Keratinocyte (primary cell): ENCODE data around the gene OR1J1. TPM values are rescaled to one million over a fixed set of nuclear protein-coding genes. Genes with fewer than 3 reads are reported as not detected.

Experiments
- DNase-seq: peaks from one replicate; pipeline ENCODE4 v3.0.0-alpha.2; 2011; ENCODE audit warnings: low read depth, missing footprints, low spot score
- FAIRE-seq: peaks from 2 replicates; lab custom pipeline; 2011; peaks lifted over from hg19 to GRCh38; lab: Jason Lieb, UNC
- H2AFZ ChIP-seq: 2 replicates; pipeline ENCODE4 v1.6.0; 2012; ENCODE audit warnings: low read length, control low read depth, inconsistent platforms; ENCODE audit not compliant: control insufficient read depth
- H3K27ac ChIP-seq: 2 replicates; pipeline ENCODE4 v1.5.1; 2011; ENCODE audit warnings: low read length; ENCODE audit not compliant: control insufficient read depth, insufficient read depth
- H3K27me3 ChIP-seq: 3 replicates; pipeline ENCODE4 v1.6.0; 2011; ENCODE audit warnings: low read length; ENCODE audit not compliant: control insufficient read depth, insufficient read depth; ENCODE audit errors: extremely low read depth
- H3K36me3 ChIP-seq, 2 experiments: 2 replicates in 1 of 2; 3 replicates in 1 of 2; pipeline ENCODE4 v1.5.1; 2011; ENCODE audit warnings: low read length in 2 of 2, mild to moderate bottlenecking in 1 of 2; ENCODE audit not compliant: control insufficient read depth in 2 of 2, insufficient read depth in 2 of 2; ENCODE audit errors: extremely low read depth in 1 of 2
- H3K4me1 ChIP-seq: 3 replicates; pipeline ENCODE4 v1.5.1; 2011; ENCODE audit warnings: low read length; ENCODE audit not compliant: control insufficient read depth, insufficient read depth; ENCODE audit errors: extremely low read depth
- H3K4me2 ChIP-seq: 3 replicates; pipeline ENCODE4 v1.6.0; 2011; ENCODE audit warnings: low read depth, low read length; ENCODE audit not compliant: control insufficient read depth, insufficient read depth; ENCODE audit errors: extremely low read depth
- H3K4me3 ChIP-seq, 3 experiments: fragments of 200-600 bp in 1 of 3; sonication (generic) in 1 of 3; 2 replicates in 2 of 3; 3 replicates in 1 of 3; pipeline ENCODE4 v1.5.1; 2011 to 2016; ENCODE audit warnings: low read length in 3 of 3, mild to moderate bottlenecking in 3 of 3, control low read depth in 2 of 3, inconsistent platforms in 1 of 3, low read depth in 1 of 3, mixed read lengths in 1 of 3, mixed run types in 1 of 3, moderate library complexity in 1 of 3; ENCODE audit not compliant: control insufficient read depth in 2 of 3, insufficient read depth in 2 of 3; ENCODE audit errors: extremely low read depth in 1 of 3
- H3K79me2 ChIP-seq: 2 replicates; pipeline ENCODE4 v1.6.0; 2012; ENCODE audit warnings: low read length; ENCODE audit not compliant: control insufficient read depth, insufficient read depth
- H3K9ac ChIP-seq: 3 replicates; pipeline ENCODE4 v1.6.0; 2011; ENCODE audit warnings: low read length; ENCODE audit not compliant: control insufficient read depth, insufficient read depth; ENCODE audit errors: extremely low read depth
- H3K9me1 ChIP-seq: 3 replicates; pipeline ENCODE4 v1.6.0; 2011; ENCODE audit warnings: low read length; ENCODE audit not compliant: control insufficient read depth, insufficient read depth; ENCODE audit errors: extremely low read depth
- H3K9me3 ChIP-seq: 2 replicates; pipeline ENCODE4 v1.5.1; 2012; ENCODE audit warnings: low read depth, low read length; ENCODE audit not compliant: control insufficient read depth
- H4K20me1 ChIP-seq: 3 replicates; pipeline ENCODE4 v1.6.0; 2011; ENCODE audit warnings: low read length; ENCODE audit not compliant: control insufficient read depth, insufficient read depth; ENCODE audit errors: extremely low read depth
- CTCF ChIP-seq, 3 experiments: IDR thresholded peaks in 1 of 3; conservative IDR thresholded peaks in 1 of 3; optimal IDR thresholded peaks in 1 of 3; 2 replicates in 2 of 3; 3 replicates in 1 of 3; pipeline versions ENCODE3 to v1.5.1; 2011; ENCODE audit warnings: low read length in 3 of 3, mild to moderate bottlenecking in 3 of 3, moderate library complexity in 2 of 3, control low read depth in 1 of 3, inconsistent platforms in 1 of 3; ENCODE audit not compliant: insufficient read depth in 2 of 3; ENCODE audit errors: extremely low read depth in 1 of 3
- EZH2 ChIP-seq: IDR thresholded peaks from one replicate; pipeline ENCODE4 v1.6.1; 2012; ENCODE audit warnings: inconsistent platforms, mild to moderate bottlenecking, low read length, moderate library complexity
- dilution Hi-C: fragments of 300-500 bp; cut with MboI; formaldehyde crosslinking; loops from one replicate; pipeline ENCODE4 v1.7.0; 2020; ENCODE audit warnings: low sequenced_read_pairs; ENCODE audit not compliant: extremely low pct_ligation_motif_present
- polyA plus RNA-seq, 5 experiments: library from polyadenylated mRNA; depleted of rRNA in 3 of 5; stranded (reverse) in 3 of 5; stranded (forward) in 1 of 5; unstranded in 1 of 5; fragments of >200 nt; gene quantifications; 1 replicate in 1 of 5; 2 replicates in 3 of 5; 3 replicates in 1 of 5; pipeline versions ENCODE4 v1.2.1 to v1.2.3, GENCODE V29; 2011 to 2012; ENCODE audit warnings: missing spikeins in 2 of 5, low read depth in 1 of 5, low replicate concordance in 1 of 5

OR1J1 gene
- polyA plus RNA-seq, 1 donor (not counting 4 experiments of a cell fraction or from before 2014, with no cell fraction given), result not detected

GRCh38 chr9:122445155-122445749, 32.5 kb downstream of the OR1J1 start:
- Histone ChIP-seq H2AFZ (no peak overlapping the region), H3K9ac (no peak overlapping the region), H4K20me1 (no peaks in the 10 kb centered on the region), H3K27me3 (peaks cover 5% of the 10 kb centered on the region), H3K4me2 (no peak overlapping the region), H3K4me3 (no peak overlapping the region), H3K27ac (no peak overlapping the region), H3K9me1 (no peaks in the 10 kb centered on the region), H3K4me1 (no peaks in the 10 kb centered on the region), H3K36me3 (no peaks in the 10 kb centered on the region), H3K79me2 (no peaks in the 10 kb centered on the region), H3K9me3 (no peaks in the 10 kb centered on the region)
- DNase-seq (no peak), FAIRE-seq (no peak)
- no peak for TF ChIP-seq CTCF (optimal IDR thresholded peaks at IDR 0.05 in 1 of 3, IDR thresholded peaks at IDR 0.05 in 1 of 3, conservative IDR thresholded peaks at IDR 0.05 in 1 of 3; ENCODE audit: extremely low read depth in 1 of 3, insufficient read depth in 2 of 3, low read length in 3 of 3)
- dilution Hi-C loops, result no loop called here

GRCh38 chr9:122444041-122444733, 33.5 kb downstream of the OR1J1 start:
- H3K27ac ChIP-seq, result no peak overlapping the region
- TF ChIP-seq EZH2 (no peak), CTCF (optimal IDR thresholded peaks at IDR 0.05 in 1 of 3, IDR thresholded peaks at IDR 0.05 in 1 of 3, conservative IDR thresholded peaks at IDR 0.05 in 1 of 3; ENCODE audit: extremely low read depth in 1 of 3, insufficient read depth in 2 of 3, low read length in 3 of 3) (no peak)

More at GRCh38 chr9:122444041-122444733, 33.5 kb downstream of the OR1J1 start:
- dilution Hi-C loops, result no loop called here
- Histone ChIP-seq H3K9me1 (no peaks in the 10 kb centered on the region), H2AFZ (no peak overlapping the region), H3K79me2 (no peaks in the 10 kb centered on the region), H4K20me1 (no peaks in the 10 kb centered on the region), H3K4me2 (no peak overlapping the region), H3K36me3 (no peaks in the 10 kb centered on the region), H3K9ac (no peak overlapping the region), H3K4me1 (no peaks in the 10 kb centered on the region), H3K9me3 (no peaks in the 10 kb centered on the region), H3K27me3 (peaks cover 5% of the 10 kb centered on the region), H3K4me3 (no peak overlapping the region)
- no peak for FAIRE-seq
- no peak for DNase-seq
